Activated CD4-positive, alpha-beta T cell treated with anti-CD3 and anti-CD28 coated beads, Interleukin-10, Interleukin-2, amounts not matched to agents 100 ng/mL and 50 ng/mL, durations not matched to agents 16 hours and 8 hours (primary cell): ENCODE measurements around the gene ETFB.

Source experiments
- DNase-seq: peaks from one replicate; pipeline ENCODE4 v3.0.0-alpha.2; 2020

Gene ETFB

GRCh38 chr19:51351266-51351990 lies 14.8 kb downstream of the ETFB start:
- DNase-seq, result no peak

GRCh38 chr19:51347209-51347928 lies 18.8 kb downstream of the ETFB start:
- DNase-seq, result no peak

- no peak for DNase-seq
Measured at GRCh38 chr19:51346742-51347141, 19.4 kb downstream of the ETFB start.

- no peak for DNase-seq
Measured at GRCh38 chr19:51345076-51345620, 21.0 kb downstream of the ETFB start.

- no peak for DNase-seq
Measured at GRCh38 chr19:51342631-51343569, 23.3 kb downstream of the ETFB start.

GRCh38 chr19:51341976-51342580 lies 24.1 kb downstream of the ETFB start, which contains the start of gene VSIG10L:
TSS of gene VSIG10L (minus strand) at chr19:51342139. CDS start at chr19:51342124, 15 bp downstream.
- no peak for DNase-seq

GRCh38 chr19:51341066-51341465 lies 25.1 kb downstream of the ETFB start:
- no peak for DNase-seq

- peak; percentile 97 for DNase-seq
Measured at GRCh38 chr19:51339687-51340656, 26.2 kb downstream of the ETFB start.

GRCh38 chr19:51339313-51339686 lies 26.9 kb downstream of the ETFB start:
- peak; percentile 17 for DNase-seq

- peak; percentile 88 for DNase-seq
Measured at GRCh38 chr19:51338563-51339312, 27.4 kb downstream of the ETFB start.

- DNase-seq, result no peak
Measured at GRCh38 chr19:51337861-51338562, 28.2 kb downstream of the ETFB start.

GRCh38 chr19:51337141-51337860 lies 28.9 kb downstream of the ETFB start:
- DNase-seq, result no peak

GRCh38 chr19:51333836-51334460 lies 32.2 kb downstream of the ETFB start:
- no peak for DNase-seq

GRCh38 chr19:51331716-51332115 lies 34.5 kb downstream of the ETFB start:
- no peak for DNase-seq

- no peak for DNase-seq
Measured at GRCh38 chr19:51331193-51331592, 35.0 kb downstream of the ETFB start.

- no peak for DNase-seq
Measured at GRCh38 chr19:51330366-51330765, 35.8 kb downstream of the ETFB start.

- DNase-seq, result no peak
Measured at GRCh38 chr19:51329411-51329810, 36.8 kb downstream of the ETFB start.
